Femur (tissue), 1 donor: ENCODE data around the gene SAFB2.

Experiments
- DNase-seq: peaks from one replicate; pipeline ENCODE4 v3.0.0-alpha.2; 2017

Gene SAFB2

DNA sequence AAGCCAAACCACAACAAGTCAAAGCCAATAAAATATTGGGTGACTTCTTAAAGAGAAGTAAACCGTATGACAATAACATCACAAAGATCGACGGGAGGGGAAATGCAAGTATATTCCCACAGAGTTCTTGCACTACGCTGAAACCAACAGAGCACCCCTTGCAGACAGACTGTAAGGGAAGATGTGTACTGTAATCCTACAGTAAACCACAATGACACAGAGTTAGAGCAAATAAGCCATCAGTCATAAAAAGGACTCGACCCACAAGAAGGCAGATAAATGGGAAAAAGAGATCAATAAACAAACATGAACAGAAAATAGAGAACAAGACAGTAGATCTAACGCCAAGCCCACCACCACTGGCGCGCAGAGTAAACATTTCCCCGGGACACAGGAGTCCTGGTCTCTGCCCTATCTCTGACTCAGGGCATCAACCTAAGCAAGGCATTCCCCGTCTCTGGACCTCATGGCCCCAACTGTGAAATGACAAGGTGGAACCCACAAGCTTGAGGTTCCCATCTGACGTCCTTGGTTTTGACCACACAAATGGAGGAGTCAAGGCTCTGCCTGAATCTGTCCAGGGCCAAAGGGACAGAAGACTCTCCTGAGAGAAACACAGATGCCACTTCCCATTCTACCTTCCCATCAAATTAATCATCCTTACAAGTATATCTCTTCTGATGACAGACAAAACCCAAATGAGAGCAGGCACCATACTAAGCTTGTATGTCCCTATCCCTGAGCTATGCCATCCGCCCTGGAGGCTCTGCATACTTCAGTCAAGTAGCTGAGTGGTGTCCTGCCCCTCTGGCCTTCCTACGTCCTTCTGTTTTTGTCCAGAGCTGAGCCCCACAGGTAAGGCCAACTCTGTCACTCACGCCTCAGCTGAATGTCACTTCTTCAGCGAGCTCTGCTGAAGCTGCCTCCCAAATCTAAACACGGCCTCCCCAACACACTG, 15.0 kb downstream of the SAFB2 start:
- no peak for DNase-seq

GRCh38 chr19:5605362-5605761, 17.2 kb downstream of the SAFB2 start:
- DNase-seq = no peak

GRCh38 chr19:5603626-5604025, 18.9 kb downstream of the SAFB2 start:
- DNase-seq = no peak

DNA sequence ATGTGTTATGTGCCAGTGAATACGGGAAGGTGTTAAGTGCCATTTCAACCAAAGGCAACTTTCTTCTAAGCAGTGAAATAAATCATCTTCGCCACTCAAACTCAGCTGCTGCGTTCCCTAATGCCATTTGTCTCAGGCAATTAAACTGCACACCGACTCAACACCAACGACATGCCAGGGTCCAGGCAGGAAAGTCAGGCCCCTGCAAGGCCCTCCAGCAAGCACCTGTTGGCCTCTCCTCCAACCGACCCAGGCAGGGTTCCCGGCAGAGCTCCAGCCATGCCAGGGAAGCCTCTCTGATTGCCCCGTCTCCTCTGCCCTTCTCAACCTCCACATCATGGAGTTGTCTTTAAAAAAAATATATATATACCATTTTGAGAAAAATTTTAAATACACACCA, 21.8 kb downstream of the SAFB2 start:
- peak; percentile 33 for DNase-seq

- no peak for DNase-seq
Measured at GRCh38 chr19:5595745-5596144, 26.8 kb downstream of the SAFB2 start.

DNA sequence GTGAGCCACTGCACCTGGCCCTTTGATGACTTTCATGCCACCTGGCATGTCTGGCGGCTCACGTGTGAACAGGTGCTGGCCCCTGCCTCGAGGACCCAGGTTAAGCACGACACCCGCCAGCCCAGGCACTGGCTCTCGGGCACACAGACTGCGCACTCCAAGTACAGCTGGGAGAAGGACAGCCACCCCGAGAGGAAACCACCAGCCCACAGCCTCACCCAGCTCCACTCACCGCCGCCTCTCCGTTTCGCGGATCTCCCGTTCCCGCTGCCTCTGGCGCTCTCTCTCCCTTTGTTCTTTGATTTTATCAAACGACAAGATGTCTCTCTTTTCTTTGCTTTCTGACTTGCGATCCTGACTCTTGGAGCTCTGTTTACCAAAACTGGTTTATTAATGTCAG, 27.4 kb downstream of the SAFB2 start:
- DNase-seq = no peak

- no peak for DNase-seq
Measured at GRCh38 chr19:5594521-5594950, 28.0 kb downstream of the SAFB2 start.

DNA sequence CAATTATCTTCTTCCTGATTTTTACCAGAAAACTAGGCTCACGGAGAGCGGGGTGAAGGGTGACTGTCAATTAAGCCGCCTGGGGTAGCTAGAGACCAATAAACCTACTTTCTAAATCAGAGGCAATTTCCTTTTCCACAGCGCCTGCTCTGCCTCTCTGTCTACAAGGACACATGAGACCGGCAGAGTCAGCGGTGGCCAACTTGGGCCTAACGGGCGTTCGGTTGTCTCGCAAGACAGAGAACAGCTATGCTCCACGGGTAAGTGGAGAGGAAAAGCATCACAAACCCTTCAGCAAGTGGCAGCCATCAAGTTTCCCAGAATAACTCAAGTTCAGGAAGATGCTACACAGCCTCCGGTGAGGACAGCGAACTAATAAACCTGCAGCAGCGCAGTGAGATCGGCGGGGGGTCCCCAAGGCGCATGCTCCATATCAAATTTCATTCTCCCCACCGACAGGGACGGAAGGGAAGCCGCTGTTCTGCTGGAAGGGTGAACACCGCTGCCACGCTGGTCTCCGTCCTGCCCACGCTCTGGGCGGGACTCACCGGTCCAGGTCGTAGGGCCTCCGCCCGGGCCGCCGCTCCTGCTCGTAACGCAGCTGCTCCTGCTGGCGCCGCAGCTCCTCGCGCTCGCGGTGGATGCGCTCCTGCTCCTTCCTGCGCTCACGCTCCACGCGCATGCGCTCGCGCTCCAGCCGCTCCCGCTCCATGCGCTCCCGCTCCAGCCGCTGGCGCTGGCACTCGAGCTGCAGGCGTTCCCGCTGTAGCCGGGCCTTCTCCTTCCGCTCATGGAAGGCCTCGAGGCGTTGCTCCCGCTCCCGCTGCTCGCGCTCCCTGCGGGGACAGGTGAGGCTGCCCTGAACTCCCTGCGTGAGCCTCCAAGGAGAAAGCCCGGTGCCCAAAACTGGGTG, 29.0 kb downstream of the SAFB2 start:
- no peak for DNase-seq

- DNase-seq = no peak
Measured at GRCh38 chr19:5592531-5593342, 29.8 kb downstream of the SAFB2 start.

- DNase-seq = no peak
Measured at GRCh38 chr19:5591476-5591875, 31.1 kb downstream of the SAFB2 start.

- no peak for DNase-seq
Measured at GRCh38 chr19:5590865-5591154, 31.8 kb downstream of the SAFB2 start.

- no peak for DNase-seq
Measured at GRCh38 chr19:5590151-5590864, 32.3 kb downstream of the SAFB2 start.

DNA sequence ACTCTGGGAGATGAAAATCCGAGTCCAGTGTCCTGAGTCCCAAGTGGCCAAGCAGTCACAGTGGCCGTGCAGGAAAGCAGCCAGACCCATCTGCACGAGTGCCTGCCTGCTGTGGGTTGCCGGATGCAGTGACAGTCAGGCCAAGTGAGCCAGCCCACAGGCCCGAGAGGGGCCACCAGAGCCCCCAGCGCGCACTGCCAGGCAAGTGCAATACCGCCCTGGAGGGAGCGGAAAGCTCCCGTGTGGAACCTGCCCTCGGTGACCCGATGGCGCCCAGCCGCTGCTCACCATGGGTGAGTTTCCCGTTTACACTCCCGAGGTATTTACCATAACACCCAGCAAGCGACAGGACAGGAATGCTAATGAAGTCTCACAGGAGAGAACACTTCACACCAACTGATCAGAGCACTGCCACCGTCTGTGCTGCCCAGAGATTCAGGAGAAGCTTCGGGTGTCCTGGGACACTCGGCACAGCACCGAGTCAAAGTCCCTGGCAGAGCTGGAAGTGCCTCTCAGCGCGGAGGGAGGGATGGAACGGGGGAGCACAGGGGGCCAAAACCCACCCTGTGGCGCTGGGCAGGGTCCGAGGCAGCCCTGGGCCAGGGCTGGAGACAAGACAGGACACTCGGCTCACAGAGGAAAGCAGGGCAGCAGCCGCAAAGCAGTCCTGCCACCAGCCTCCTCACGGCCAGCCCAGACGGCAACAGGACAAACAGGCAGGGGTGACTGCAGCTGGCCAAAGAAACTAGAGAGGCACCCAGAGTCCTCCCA, 33.5 kb downstream of the SAFB2 start:
- DNase-seq = no peak

- DNase-seq = no peak
Measured at GRCh38 chr19:5588441-5588840, 34.1 kb downstream of the SAFB2 start.

DNA sequence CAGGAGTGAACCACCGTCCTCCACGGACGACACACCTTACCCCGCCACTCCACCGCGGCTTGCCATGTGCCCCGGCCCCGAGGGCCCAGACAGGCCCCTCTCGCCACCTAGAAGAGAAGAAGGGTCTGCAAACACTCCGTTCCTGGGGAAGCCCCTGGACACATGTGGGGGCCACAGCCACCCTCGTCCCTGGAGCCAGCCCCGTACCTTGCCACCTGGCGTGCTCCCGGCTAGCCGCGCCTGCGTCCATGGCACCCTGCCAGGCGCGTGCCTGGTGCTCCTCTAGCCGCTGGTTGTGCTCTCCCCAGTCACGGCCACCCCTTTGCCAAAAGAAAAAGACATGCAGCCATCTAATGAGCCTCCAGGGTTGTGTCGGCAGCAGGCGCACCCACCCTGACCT, 34.9 kb downstream of the SAFB2 start:
- no peak for DNase-seq

DNA sequence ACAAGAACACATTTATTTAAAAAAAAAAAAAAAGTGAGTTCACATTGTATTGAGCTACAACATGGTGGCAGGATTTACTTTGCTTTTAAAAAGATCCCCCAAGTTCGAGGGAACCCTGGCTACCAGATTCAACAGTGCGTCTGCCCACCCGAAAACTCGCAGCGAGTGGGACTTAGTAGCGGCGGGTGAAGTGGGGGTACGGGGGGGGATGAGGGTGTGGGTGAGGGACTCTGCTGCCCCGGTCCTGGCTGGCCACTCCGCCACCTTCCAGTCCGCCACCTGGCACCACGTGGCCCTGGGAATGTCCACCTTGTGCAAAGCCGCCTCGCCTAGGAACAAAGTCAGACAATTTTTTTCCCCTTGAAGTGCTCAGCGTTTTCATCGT, 35.5 kb downstream of the SAFB2 start:
- DNase-seq = no peak

- no peak for DNase-seq
Measured at GRCh38 chr19:5586300-5587070, 36.1 kb downstream of the SAFB2 start.

DNA sequence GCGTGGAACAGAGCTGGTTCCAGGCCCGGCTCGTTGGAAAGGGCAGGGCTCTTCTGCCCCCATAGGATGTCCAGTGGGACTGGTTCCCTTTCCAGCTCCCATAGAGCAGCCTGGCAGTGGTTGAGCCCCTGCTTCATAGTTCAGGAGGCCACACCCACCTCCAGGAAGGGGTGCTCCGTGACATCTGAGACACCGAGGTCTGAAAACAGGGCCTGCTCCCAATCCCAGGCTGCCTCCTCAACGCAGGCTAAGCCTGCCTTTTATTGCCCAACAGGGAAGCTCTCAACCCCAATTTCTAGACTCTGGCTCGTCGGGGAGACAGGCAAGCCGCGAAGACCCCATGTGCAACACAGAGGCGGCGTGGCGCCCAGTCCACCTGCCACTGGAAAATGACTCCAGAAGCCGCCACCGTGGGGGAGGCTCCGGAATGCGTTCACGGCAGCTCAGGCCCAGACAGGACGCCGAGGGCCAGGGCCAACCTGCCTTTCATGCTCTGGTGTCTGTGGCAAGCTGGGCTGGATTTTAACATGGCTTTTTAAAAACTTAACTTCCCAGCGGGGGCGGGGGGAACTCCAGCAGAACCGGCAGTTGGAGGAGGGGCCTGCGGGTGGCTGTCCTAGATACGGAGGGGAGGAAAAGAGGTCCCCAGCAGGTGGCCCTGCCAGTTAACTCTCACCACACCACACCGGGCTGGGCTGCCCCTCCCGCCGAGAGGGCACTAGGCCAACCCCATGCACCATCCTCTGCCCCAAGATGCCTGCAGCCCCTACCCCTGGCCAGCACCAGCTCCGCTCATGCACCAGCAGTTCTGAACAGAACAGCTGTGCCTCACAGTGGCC, 36.9 kb downstream of the SAFB2 start:
- DNase-seq = peak; percentile 62

DNA sequence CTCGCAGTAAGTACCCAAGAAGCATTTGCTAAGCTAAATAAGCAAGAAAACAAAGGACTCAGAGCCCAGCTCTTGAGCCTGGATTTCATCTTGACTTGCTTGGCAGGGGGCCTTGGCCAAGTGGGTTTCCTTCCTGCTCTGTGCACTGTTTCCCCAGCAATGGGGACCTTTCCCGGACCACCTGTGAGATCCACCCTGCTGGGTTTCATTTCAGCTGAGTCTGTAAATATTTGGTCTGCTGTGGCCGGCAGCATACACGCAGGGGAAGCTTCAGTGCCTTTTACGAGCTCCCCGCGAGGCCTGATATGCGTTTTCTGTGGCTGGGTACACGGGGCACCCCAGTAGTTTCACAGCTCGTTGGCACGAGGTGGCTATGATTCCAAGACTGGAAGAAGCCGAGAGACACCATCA, 42.4 kb downstream of the SAFB2 start:
- no peak for DNase-seq

GRCh38 chr19:5579697-5580096, 42.9 kb downstream of the SAFB2 start:
- DNase-seq = no peak
